Skeletal muscle satellite cell (primary cell): ENCODE measurements around the gene RAVER1. TPM values are rescaled to one million over a fixed set of nuclear protein-coding genes. Genes with fewer than 3 reads are reported as not detected.

ENCODE experiments used
- H3K27me3 ChIP-seq: 2 replicates; pipeline ENCODE4 v1.7.0; 2013; ENCODE audit warnings: low read length; ENCODE audit not compliant: control insufficient read depth, insufficient read depth
- H3K36me3 ChIP-seq: 2 replicates; pipeline ENCODE4 v1.7.0; 2013; ENCODE audit warnings: mild to moderate bottlenecking, control low read depth, low read length; ENCODE audit not compliant: insufficient read depth
- H3K4me1 ChIP-seq: 2 replicates; pipeline ENCODE4 v1.7.0; 2013; ENCODE audit warnings: low read length; ENCODE audit not compliant: control insufficient read depth, insufficient read depth
- H3K4me2 ChIP-seq: 2 replicates; pipeline ENCODE4 v1.7.0; 2013; ENCODE audit warnings: mild to moderate bottlenecking, low read length
- H3K4me3 ChIP-seq: 2 replicates; pipeline ENCODE4 v1.7.0; 2013; ENCODE audit warnings: low read length
- H3K9ac ChIP-seq: 2 replicates; pipeline ENCODE4 v1.7.0; 2013; ENCODE audit warnings: mild to moderate bottlenecking, low read depth, low read length, moderate library complexity
- H3K9me3 ChIP-seq: replicated peaks from 2 replicates; pipeline ENCODE4 v1.7.0; 2013; ENCODE audit warnings: mild to moderate bottlenecking, control low read depth, low read length
- small RNA-seq: library from RNA; depleted of rRNA; stranded (forward); fragments of <200 nt; gene quantifications from one replicate; pipeline ENCODE3, GENCODE V24; 2012

RAVER1 gene

GRCh38 chr19:10268071-10268470 lies 65.3 kb downstream of the RAVER1 start:
- Histone ChIP-seq H3K36me3 (no peaks in the 10 kb centered on the region), H3K27me3 (peaks cover 25% of the 10 kb centered on the region), H3K4me2 (no peak overlapping the region), H3K9me3 (no peaks in the 10 kb centered on the region), H3K4me1 (peaks cover 14% of the 10 kb centered on the region), H3K9ac (no peak overlapping the region), H3K4me3 (no peak overlapping the region)

GRCh38 chr19:10266706-10267105 lies 66.6 kb downstream of the RAVER1 start:
- Histone ChIP-seq H3K4me1 (peaks cover 14% of the 10 kb centered on the region), H3K9ac (no peak overlapping the region), H3K27me3 (peaks cover 18% of the 10 kb centered on the region), H3K9me3 (no peaks in the 10 kb centered on the region), H3K4me2 (no peak overlapping the region), H3K36me3 (no peaks in the 10 kb centered on the region), H3K4me3 (no peak overlapping the region)

Small RNA genes within 50 kb of the gene (small RNA-seq; reads per million reads assigned to genes)
- not detected for gene AC011511.1
- gene AC011511.4, result not detected
